Activated T-cell treated with anti-CD3 and anti-CD28 coated beads, Interleukin-2, amount 50 U/mL, for 72 hours (primary cell): Measurements from ENCODE around the gene CHST11. TPM values are rescaled to one million over a fixed set of nuclear protein-coding genes. Genes with fewer than 3 reads are reported as not detected.

Experiments used
- ATAC-seq, 2 donors: fragments of 150-1000 bp; cut with Tn5 transposase; replicated peaks in 1 of 2; 2 replicates each; pipeline ENCODE4 v1.10.0; 2021; ENCODE audit warnings: moderate library complexity in 2 of 2, mild to moderate bottlenecking in 1 of 2
- DNase-seq, 2 donors: peaks; one replicate each; pipeline ENCODE4 v3.0.0; 2021 to 2022; ENCODE audit warnings: mixed read lengths in 1 of 2
- H3K27ac Mint-ChIP-seq: one replicate; pipeline ENCODE4 v1.8.0; 2022; ENCODE audit warnings: mild to moderate bottlenecking, moderate library complexity, mixed read lengths
- H3K27me3 Mint-ChIP-seq: one replicate; pipeline ENCODE4 v1.8.0; 2022; ENCODE audit warnings: low read depth, mixed read lengths
- H3K36me3 Mint-ChIP-seq, 2 donors: one replicate each; pipeline ENCODE4 v1.8.0; 2022; ENCODE audit warnings: mixed read lengths in 2 of 2, mild to moderate bottlenecking in 1 of 2; ENCODE audit not compliant: insufficient read depth in 2 of 2
- H3K4me1 Mint-ChIP-seq: one replicate; pipeline ENCODE4 v1.8.0; 2022; ENCODE audit warnings: low read depth, mixed read lengths
- H3K4me3 Mint-ChIP-seq, 2 donors: one replicate each; pipeline ENCODE4 v1.8.0; 2022; ENCODE audit warnings: mild to moderate bottlenecking in 2 of 2, mixed read lengths in 2 of 2, moderate library complexity in 2 of 2
- H3K9me3 Mint-ChIP-seq, 2 donors: one replicate each; pipeline ENCODE4 v1.8.0; 2022; ENCODE audit warnings: mixed read lengths in 2 of 2
- total RNA-seq, 2 donors: library from RNA; stranded (reverse); gene quantifications; one replicate each; pipeline ENCODE4 v1.2.3, GENCODE V29; 2022

CHST11 gene
- 10 to 100 TPM; 47.2 to 57.7 TPM for total RNA-seq

- H3K27ac Mint-ChIP-seq, result peak within 1 kb of the TSS; percentile 95
- DNase-seq, result peak; percentile 85 to 89
- peaks cover 40% of the 10 kb centered on the region for H3K4me1 Mint-ChIP-seq
- peak within 1 kb of the TSS; percentile 96 to 99 for H3K4me3 Mint-ChIP-seq
- peaks cover 3 to 8% of the 10 kb centered on the region in 2 donors for H3K36me3 Mint-ChIP-seq
- H3K27me3 Mint-ChIP-seq, result no peaks in the 10 kb centered on the region
- ATAC-seq, result peak; percentile 85 to 87
- no peaks in the 10 kb centered on the region for H3K9me3 Mint-ChIP-seq
Observed at GRCh38 chr12:104456417-104456949, at the start of gene CHST11. Gene CHST11 (plus strand): TSS chr12:104456948.

GRCh38 chr12:104407438-104407837 is 49.3 kb upstream of the CHST11 start:
- no peaks in the 10 kb centered on the region for H3K9me3 Mint-ChIP-seq
- no peak overlapping the region for H3K27ac Mint-ChIP-seq
- H3K4me3 Mint-ChIP-seq, result no peak overlapping the region
- DNase-seq (no peak), ATAC-seq (no peak)
- peaks cover 9% of the 10 kb centered on the region for H3K4me1 Mint-ChIP-seq
- no peaks in the 10 kb centered on the region for H3K36me3 Mint-ChIP-seq
- no peaks in the 10 kb centered on the region for H3K27me3 Mint-ChIP-seq

GRCh38 chr12:104407922-104408321 is 48.8 kb upstream of the CHST11 start:
- no peak for ATAC-seq
- H3K4me3 Mint-ChIP-seq, result no peak overlapping the region
- no peaks in the 10 kb centered on the region for H3K9me3 Mint-ChIP-seq

GRCh38 chr12:104410326-104410725 is 46.4 kb upstream of the CHST11 start:
- Mint-ChIP-seq H3K4me3 (no peak overlapping the region), H3K27me3 (no peaks in the 10 kb centered on the region), H3K27ac (no peak overlapping the region), H3K36me3 (no peaks in the 10 kb centered on the region), H3K4me1 (peaks cover 14% of the 10 kb centered on the region), H3K9me3 (no peaks in the 10 kb centered on the region)
- DNase-seq (no peak), ATAC-seq (no peak)

More at GRCh38 chr12:104407922-104408321, 48.8 kb upstream of the CHST11 start:
- H3K4me1 Mint-ChIP-seq, result peaks cover 14% of the 10 kb centered on the region
- H3K27ac Mint-ChIP-seq, result no peak overlapping the region
- H3K27me3 Mint-ChIP-seq, result no peaks in the 10 kb centered on the region
- H3K36me3 Mint-ChIP-seq, result no peaks in the 10 kb centered on the region
- no peak for DNase-seq

- Mint-ChIP-seq H3K4me3 (no peak overlapping the region), H3K4me1 (peaks cover 14% of the 10 kb centered on the region)
- no peak for ATAC-seq
Observed at GRCh38 chr12:104410786-104411185, 46.0 kb upstream of the CHST11 start.

DNA sequence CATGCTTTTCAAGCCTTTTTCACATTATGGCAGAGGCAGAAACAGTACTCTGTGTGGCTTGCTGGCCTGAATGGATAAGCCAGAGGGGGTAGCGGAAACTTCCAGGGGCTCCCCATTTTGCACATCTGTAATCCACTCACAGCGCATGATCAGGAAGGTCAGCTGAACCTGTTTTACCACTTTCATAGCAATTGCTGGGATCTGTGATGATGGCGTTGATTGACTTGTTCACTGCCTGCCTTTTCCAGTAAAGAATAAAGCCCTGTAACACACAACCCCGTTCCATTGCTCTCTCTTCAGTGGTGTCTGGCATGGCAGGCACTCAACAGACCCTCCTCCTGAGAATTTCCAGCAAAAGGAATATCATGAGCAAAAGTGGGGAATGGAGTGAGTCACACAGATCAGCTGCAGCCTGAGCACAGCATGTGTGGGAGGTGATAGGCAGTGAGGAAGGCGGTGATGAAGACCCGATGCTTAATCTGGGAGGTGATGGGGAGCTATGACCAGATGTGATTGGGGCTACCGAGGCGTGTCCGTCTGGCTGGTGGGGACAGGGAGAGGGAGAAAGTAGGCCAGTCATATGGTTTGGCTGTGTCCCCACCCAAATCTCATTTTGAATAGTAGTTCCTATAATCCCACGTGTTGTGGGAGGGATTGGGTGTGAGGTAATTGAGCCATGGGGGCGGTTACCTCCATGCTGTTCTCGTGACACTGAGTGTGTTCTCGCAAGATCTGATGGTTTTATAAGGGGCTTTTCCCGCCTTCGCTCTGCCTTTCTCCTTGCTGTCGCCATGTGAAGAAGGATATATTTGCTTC is 44.7 kb upstream of the CHST11 start:
- Mint-ChIP-seq H3K36me3 (no peaks in the 10 kb centered on the region), H3K9me3 (no peaks in the 10 kb centered on the region), H3K4me3 (no peak overlapping the region), H3K27ac (no peak overlapping the region), H3K27me3 (no peaks in the 10 kb centered on the region), H3K4me1 (peaks cover 14% of the 10 kb centered on the region)
- DNase-seq (no peak), ATAC-seq (no peak)

More at GRCh38 chr12:104410786-104411185, 46.0 kb upstream of the CHST11 start:
- Mint-ChIP-seq H3K9me3 (no peaks in the 10 kb centered on the region), H3K36me3 (no peaks in the 10 kb centered on the region), H3K27me3 (no peaks in the 10 kb centered on the region), H3K27ac (no peak overlapping the region)
- no peak for DNase-seq

- Mint-ChIP-seq H3K4me1 (peaks cover 14% of the 10 kb centered on the region), H3K27ac (no peak overlapping the region), H3K27me3 (no peaks in the 10 kb centered on the region), H3K36me3 (no peaks in the 10 kb centered on the region), H3K4me3 (no peak overlapping the region), H3K9me3 (no peaks in the 10 kb centered on the region)
- no peak for ATAC-seq
- no peak for DNase-seq
Observed at GRCh38 chr12:104412681-104413080, 44.1 kb upstream of the CHST11 start.

DNA sequence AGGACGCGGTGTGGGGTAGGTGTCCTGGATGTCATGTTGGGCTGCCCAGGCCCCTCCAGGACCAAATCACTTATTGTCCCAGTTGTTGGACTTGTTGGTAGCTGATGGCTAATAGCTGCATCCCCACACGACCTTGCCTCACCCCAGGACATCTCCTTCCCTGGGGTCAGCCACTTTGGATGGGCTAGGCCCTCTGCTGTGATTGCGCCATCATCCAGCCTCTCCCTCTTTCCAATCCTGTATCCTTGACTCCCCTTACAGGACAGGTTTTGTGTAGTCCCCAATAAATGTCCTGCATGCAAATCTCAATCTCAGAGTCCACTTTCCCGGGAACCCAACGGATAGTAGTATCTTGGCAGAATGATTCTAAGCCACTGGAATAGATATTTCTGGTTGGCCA is 43.4 kb upstream of the CHST11 start:
- no peaks in the 10 kb centered on the region for H3K9me3 Mint-ChIP-seq
- no peak overlapping the region for H3K4me3 Mint-ChIP-seq
- no peaks in the 10 kb centered on the region for H3K27me3 Mint-ChIP-seq
- ATAC-seq (no peak), DNase-seq (no peak)
- H3K27ac Mint-ChIP-seq, result no peak overlapping the region
- H3K4me1 Mint-ChIP-seq, result peaks cover 14% of the 10 kb centered on the region
- no peaks in the 10 kb centered on the region for H3K36me3 Mint-ChIP-seq

- Mint-ChIP-seq H3K27me3 (no peaks in the 10 kb centered on the region), H3K36me3 (no peaks in the 10 kb centered on the region), H3K4me1 (peaks cover 14% of the 10 kb centered on the region), H3K4me3 (no peak overlapping the region), H3K9me3 (no peaks in the 10 kb centered on the region), H3K27ac (no peak overlapping the region)
- no peak for DNase-seq
- no peak for ATAC-seq
Observed at GRCh38 chr12:104414581-104415341, 42.0 kb upstream of the CHST11 start.

- H3K36me3 Mint-ChIP-seq, result no peaks in the 10 kb centered on the region
- no peak overlapping the region for H3K4me3 Mint-ChIP-seq
- H3K27me3 Mint-ChIP-seq, result no peaks in the 10 kb centered on the region
- H3K9me3 Mint-ChIP-seq, result no peaks in the 10 kb centered on the region
- peaks cover 15% of the 10 kb centered on the region for H3K4me1 Mint-ChIP-seq
- no peak for ATAC-seq
- DNase-seq, result no peak
- no peak overlapping the region for H3K27ac Mint-ChIP-seq
Observed at GRCh38 chr12:104415342-104415980, 41.3 kb upstream of the CHST11 start.

DNA sequence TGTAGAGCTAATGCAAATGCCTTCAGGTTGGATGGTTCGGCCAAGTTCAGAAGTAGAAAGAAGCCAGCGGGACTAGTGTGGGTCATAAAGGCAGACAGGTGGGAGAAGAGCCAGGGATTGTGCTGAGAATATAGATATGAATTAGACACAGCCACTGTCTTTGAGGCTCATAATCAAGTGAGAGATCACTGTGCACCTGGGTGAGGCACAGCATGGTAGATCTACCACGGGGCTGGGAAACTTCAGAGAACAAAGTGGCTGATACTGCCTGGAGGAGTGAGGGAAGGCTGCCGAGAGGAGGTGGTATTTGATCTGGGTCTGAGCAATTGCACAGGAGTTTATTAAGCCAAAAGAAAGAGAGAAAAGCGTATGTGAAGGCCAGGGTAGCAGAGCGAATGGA is 40.6 kb upstream of the CHST11 start:
- no peaks in the 10 kb centered on the region for H3K27me3 Mint-ChIP-seq
- peaks cover 22% of the 10 kb centered on the region for H3K4me1 Mint-ChIP-seq
- no peaks in the 10 kb centered on the region for H3K9me3 Mint-ChIP-seq
- no peak for DNase-seq
- H3K27ac Mint-ChIP-seq, result no peak overlapping the region
- ATAC-seq, result no peak
- H3K4me3 Mint-ChIP-seq, result no peak overlapping the region
- no peaks in the 10 kb centered on the region for H3K36me3 Mint-ChIP-seq

DNA sequence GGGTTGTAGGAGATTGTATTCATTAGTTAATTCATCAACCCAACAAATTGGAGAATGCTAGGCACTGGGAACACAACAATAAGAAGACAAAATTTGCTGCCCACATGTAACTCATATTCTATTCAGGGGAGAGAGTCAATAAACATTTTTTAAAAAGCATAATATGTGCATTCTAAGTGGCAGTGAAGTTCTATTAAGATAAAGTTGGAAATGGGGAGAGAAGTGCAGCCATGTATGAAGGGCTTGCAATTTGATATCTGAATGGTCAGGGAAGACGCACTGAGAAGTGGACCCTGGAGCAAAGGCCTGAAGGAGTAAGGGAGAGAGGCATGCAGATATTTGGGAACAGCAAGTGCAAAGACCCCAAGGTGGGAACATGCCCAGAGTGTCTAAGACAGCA is 40.2 kb upstream of the CHST11 start:
- Mint-ChIP-seq H3K4me1 (peaks cover 26% of the 10 kb centered on the region), H3K9me3 (no peaks in the 10 kb centered on the region), H3K4me3 (no peak overlapping the region), H3K36me3 (peaks cover 0 to 2% of the 10 kb centered on the region in 2 donors), H3K27me3 (no peaks in the 10 kb centered on the region), H3K27ac (no peak overlapping the region)
- ATAC-seq (no peak), DNase-seq (no peak)

- no peak overlapping the region for H3K27ac Mint-ChIP-seq
- H3K4me1 Mint-ChIP-seq, result peaks cover 30% of the 10 kb centered on the region
- H3K36me3 Mint-ChIP-seq, result peaks cover 0 to 5% of the 10 kb centered on the region in 2 donors
- DNase-seq (no peak), ATAC-seq (no peak)
- no peak overlapping the region for H3K4me3 Mint-ChIP-seq
- peaks cover 3 to 6% of the 10 kb centered on the region in 2 donors for H3K9me3 Mint-ChIP-seq
- no peaks in the 10 kb centered on the region for H3K27me3 Mint-ChIP-seq
Observed at GRCh38 chr12:104419717-104420116, 37.0 kb upstream of the CHST11 start.
